GM21360 (cell line): ENCODE measurements around the gene TIPRL.

Experiments used
- ATAC-seq: cut with Tn5 transposase; IDR thresholded peaks from one replicate; pipeline ENCODE4 v1.9.1; 2021; ENCODE audit warnings: mild to moderate bottlenecking, moderate library complexity; ENCODE audit not compliant: unreplicated experiment

TIPRL gene

DNA sequence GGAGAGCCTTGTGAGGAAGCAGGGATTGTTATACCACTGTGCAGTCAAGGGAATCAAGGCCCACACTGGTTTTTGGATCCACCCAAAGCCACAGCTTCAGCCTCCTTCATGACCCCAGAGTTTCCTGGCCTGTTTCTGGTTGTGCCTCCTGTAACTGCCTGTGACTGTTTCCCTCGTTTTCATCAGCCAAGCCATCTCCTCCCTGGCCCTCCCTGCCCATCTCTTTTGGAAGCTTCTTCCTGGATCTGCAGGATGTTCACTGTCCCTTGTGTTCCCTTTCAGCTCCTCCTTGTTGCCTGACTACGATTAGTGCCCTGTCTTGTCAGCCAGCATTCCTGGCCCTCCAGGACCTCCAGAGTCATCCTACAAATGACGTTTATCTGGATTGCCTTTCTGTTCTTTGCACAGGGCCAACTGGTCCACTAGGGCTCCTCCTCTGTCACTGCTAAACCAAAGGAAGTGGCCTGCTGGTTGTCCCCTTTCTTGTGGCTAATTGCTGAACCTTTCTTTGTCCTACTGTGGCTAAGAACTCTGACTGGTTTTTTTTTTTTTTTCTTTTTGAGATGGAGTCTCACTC lies 65.0 kb downstream of the TIPRL start:
- ATAC-seq = no peak

DNA sequence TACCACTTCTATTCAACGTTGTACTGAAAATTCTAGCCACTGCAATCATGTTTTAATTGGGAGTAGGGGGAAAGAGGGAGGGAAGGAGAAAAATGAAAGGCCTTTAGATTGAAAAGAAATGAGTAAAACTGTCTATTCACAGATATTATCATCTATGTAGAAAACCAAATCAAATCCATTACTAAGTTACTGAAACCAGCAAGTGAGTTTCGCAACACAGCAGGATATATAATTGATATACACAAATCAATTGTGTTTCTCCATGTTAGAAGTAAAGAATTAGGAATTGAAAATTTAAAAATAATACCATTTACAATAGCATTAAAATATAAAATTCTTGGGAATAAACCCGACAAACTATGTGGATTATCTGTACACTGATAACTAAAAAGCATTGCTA lies 66.3 kb downstream of the TIPRL start:
- ATAC-seq = no peak

DNA sequence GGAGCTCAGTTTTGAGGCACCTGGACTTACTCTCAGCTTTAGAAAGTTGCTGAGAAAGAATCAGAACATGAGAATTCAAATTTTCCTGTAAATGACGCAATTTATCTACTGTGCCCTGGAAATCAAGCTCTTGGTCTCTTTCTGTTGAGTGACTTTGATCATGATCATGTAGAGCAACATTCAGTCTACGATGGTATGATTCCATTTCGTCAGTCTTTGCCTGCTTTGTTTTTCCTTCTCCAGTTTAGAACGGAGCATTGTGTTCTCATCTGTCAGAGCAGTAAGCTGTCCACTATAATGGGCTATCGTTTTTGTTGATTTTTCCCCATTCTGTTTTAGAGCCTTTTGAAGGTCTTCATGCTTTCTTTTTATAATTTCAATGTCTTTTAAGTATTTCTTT lies 67.7 kb downstream of the TIPRL start:
- ATAC-seq = no peak
